Right cardiac atrium (tissue), 5 donors: ENCODE results near the gene SCLY. TPM values are rescaled to one million over a fixed set of nuclear protein-coding genes. Genes with fewer than 3 reads are reported as not detected.

ENCODE experiments used
- ATAC-seq, 2 donors: fragments of 200-7000 bp; cut with Tn5 transposase; one replicate each; pipeline versions ENCODE4 v1.8.0 to v1.9.1; 2020; ENCODE audit warnings: moderate library complexity in 2 of 2, mild to moderate bottlenecking in 1 of 2
- DNase-seq, 3 donors: peaks; one replicate each; pipeline ENCODE4 v3.0.0-alpha.2; 2020
- H3K27ac ChIP-seq: one replicate; pipeline ENCODE4 v1.5.1; 2013; ENCODE audit warnings: mild to moderate bottlenecking, low read length, control low read depth, moderate library complexity
- H3K27me3 ChIP-seq: one replicate; pipeline ENCODE4 v1.6.1; 2013; ENCODE audit not compliant: control insufficient read depth, insufficient read depth
- H3K4me1 ChIP-seq: one replicate; pipeline ENCODE4 v1.6.1; 2013; ENCODE audit warnings: low read length; ENCODE audit not compliant: control insufficient read depth, insufficient read depth
- H3K4me3 ChIP-seq: one replicate; pipeline ENCODE4 v1.5.1; 2013; ENCODE audit warnings: low read length, control low read depth
- H3K9me3 ChIP-seq: one replicate; pipeline ENCODE4 v1.6.1; 2013; ENCODE audit warnings: low read length; ENCODE audit not compliant: control insufficient read depth
- WGBS: extraction: QIAGEN DNeasy Blood & Tissue Kit; methylation state at CpG from one replicate; pipeline ENCODE4 v1.1.7; 2013; 5-methylcytosine and 5-hydroxymethylcytosine counted together
- intact Hi-C, 4 donors: fragments of 100-400 bp; cut with DNase I; formaldehyde crosslinking; loops; one replicate each; pipeline versions ENCODE4 v1.11.0 to v1.14.0; 2022 to 2023
- polyA plus RNA-seq: library from polyadenylated mRNA; stranded (reverse); fragments of 200-250 nt; gene quantifications from one replicate; pipeline ENCODE4 v1.2.3, GENCODE V29; 2013
- total RNA-seq, 4 donors: library from RNA; stranded (reverse); fragmentation: NEBNext Ultra II Directional; extraction: Animal tissue kit (Norgen Biotek cat#: 25700); gene quantifications; one replicate each; pipeline ENCODE4 v1.2.1, GENCODE V29; 2021
- donor health status: healthy with polysubstance abuse.
- donor health status: DM: no; HTN: yes; CAD: no.
- donor health status: DM: no; HTN: no; CAD: no.
- donor health status: DM: no; HTN: yes; CAD: no; lungs with severe emphysema.
- donor health status: DM: yes; HTN: yes; CAD: no.

The SCLY gene
- total and polyA plus RNA-seq, 5 donors = 8.2 to 14.2 (median 11.2) TPM

GRCh38 chr2:238131761-238132462, 71.1 kb downstream of the SCLY start:
- Histone ChIP-seq H3K4me1 (no peaks in the 10 kb centered on the region), H3K27ac (no peak overlapping the region), H3K4me3 (no peak overlapping the region), H3K27me3 (no peaks in the 10 kb centered on the region), H3K9me3 (no peaks in the 10 kb centered on the region)
- ATAC-seq = no peak
- peak; percentile 7 to 43 (median 42) for DNase-seq
- intact Hi-C loops = no loop called here
- WGBS = 91% methylated on average over 14 of the region's 14 CpGs

- WGBS = 86% methylated on average over 23 of the region's 23 CpGs
- no peak overlapping the region for H3K4me3 ChIP-seq
- intact Hi-C loops = no loop called here
- DNase-seq (peak; percentile 8 to 45 (median 32)), ATAC-seq (no peak)
- no peak overlapping the region for H3K27ac ChIP-seq
- no peaks in the 10 kb centered on the region for H3K9me3 ChIP-seq
- no peaks in the 10 kb centered on the region for H3K4me1 ChIP-seq
- H3K27me3 ChIP-seq = no peaks in the 10 kb centered on the region
Measured at GRCh38 chr2:238132463-238133450, 72.0 kb downstream of the SCLY start.

GRCh38 chr2:238133499-238134392, 72.9 kb downstream of the SCLY start:
- DNase-seq (peak; percentile 17 to 60 (median 51)), ATAC-seq (no peak)
- intact Hi-C loops = no loop called here
- no peak overlapping the region for H3K4me3 ChIP-seq
- no peaks in the 10 kb centered on the region for H3K4me1 ChIP-seq
- no peaks in the 10 kb centered on the region for H3K9me3 ChIP-seq
- no peak overlapping the region for H3K27ac ChIP-seq
- H3K27me3 ChIP-seq = no peaks in the 10 kb centered on the region
- WGBS = 72% methylated on average over 14 of the region's 14 CpGs

GRCh38 chr2:238134393-238134785, 73.6 kb downstream of the SCLY start:
- intact Hi-C loops = no loop called here
- DNase-seq = peak in 2 of 3 donors; percentile 14 to 41
- Histone ChIP-seq H3K4me3 (no peak overlapping the region), H3K27me3 (no peaks in the 10 kb centered on the region), H3K9me3 (no peaks in the 10 kb centered on the region), H3K27ac (no peak overlapping the region), H3K4me1 (no peaks in the 10 kb centered on the region)
- WGBS = 89% methylated on average over 11 of the region's 11 CpGs
- ATAC-seq = no peak

- DNase-seq = peak in 1 of 3 donors; percentile 23
- H3K9me3 ChIP-seq = no peaks in the 10 kb centered on the region
- ATAC-seq = no peak
- no peaks in the 10 kb centered on the region for H3K4me1 ChIP-seq
- WGBS = 84% methylated on average over 15 of the region's 15 CpGs
- H3K27ac ChIP-seq = no peak overlapping the region
- intact Hi-C loops = no loop called here
- H3K4me3 ChIP-seq = no peak overlapping the region
- no peaks in the 10 kb centered on the region for H3K27me3 ChIP-seq
Measured at GRCh38 chr2:238135601-238136150, 74.9 kb downstream of the SCLY start.

- Histone ChIP-seq H3K9me3 (no peaks in the 10 kb centered on the region), H3K4me1 (no peaks in the 10 kb centered on the region), H3K27me3 (no peaks in the 10 kb centered on the region), H3K27ac (peak overlapping the region; percentile 33), H3K4me3 (no peak overlapping the region)
- DNase-seq (peak; percentile 68 to 87 (median 83)), ATAC-seq (peak; percentile 37 to 44)
- 28% methylated on average over 14 of the region's 14 CpGs for WGBS
- intact Hi-C loops = no loop called here
Measured at GRCh38 chr2:238136820-238137537, 76.2 kb downstream of the SCLY start.

GRCh38 chr2:238137885-238138284, 77.1 kb downstream of the SCLY start:
- DNase-seq (no peak), ATAC-seq (no peak)
- peak overlapping the region; percentile 32 for H3K27ac ChIP-seq
- H3K4me1 ChIP-seq = no peaks in the 10 kb centered on the region
- no peak overlapping the region for H3K4me3 ChIP-seq
- H3K27me3 ChIP-seq = no peaks in the 10 kb centered on the region
- no peaks in the 10 kb centered on the region for H3K9me3 ChIP-seq
- intact Hi-C loops = no loop called here
- 72% methylated on average over 13 of the region's 13 CpGs for WGBS

- WGBS = 46% methylated on average over 22 of the region's 22 CpGs
- Histone ChIP-seq H3K27me3 (no peaks in the 10 kb centered on the region), H3K4me1 (no peaks in the 10 kb centered on the region), H3K4me3 (no peak within 1 kb of the TSS), H3K27ac (peak within 1 kb of the TSS; percentile 57), H3K9me3 (no peaks in the 10 kb centered on the region)
- DNase-seq (peak in 2 of 3 donors; percentile 80 to 89), ATAC-seq (peak; percentile 75 to 81)
- intact Hi-C loops = no loop called here
Measured at GRCh38 chr2:238138331-238139195, 77.8 kb downstream of the SCLY start, which contains the start of gene KLHL30. Gene KLHL30 (plus strand): TSS chr2:238138668. CDS start chr2:238140755, 2,087 bp downstream.
